OCI-LY7 (cell line): ENCODE data around the gene ERVFRD-1.

Experiments used
- EZH2phosphoT487 ChIP-seq: fragments of 200-600 bp; sonication (generic); IDR thresholded peaks from 2 replicates; pipeline ENCODE4 v1.6.1; 2018; ENCODE audit warnings: low read depth, borderline replicate concordance, mild to moderate bottlenecking, mixed run types, antibody characterized with exemption, low read length, moderate library complexity, mixed read lengths
- TF ChIP-seq, protein P1 (sequence below): fragments of 200-600 bp; sonication (generic); conservative IDR thresholded peaks from 2 replicates; pipeline ENCODE4 v1.5.1; 2014; ENCODE audit warnings: mild to moderate bottlenecking, antibody characterized with exemption, low read length, moderate library complexity, mixed read lengths

DNA sequence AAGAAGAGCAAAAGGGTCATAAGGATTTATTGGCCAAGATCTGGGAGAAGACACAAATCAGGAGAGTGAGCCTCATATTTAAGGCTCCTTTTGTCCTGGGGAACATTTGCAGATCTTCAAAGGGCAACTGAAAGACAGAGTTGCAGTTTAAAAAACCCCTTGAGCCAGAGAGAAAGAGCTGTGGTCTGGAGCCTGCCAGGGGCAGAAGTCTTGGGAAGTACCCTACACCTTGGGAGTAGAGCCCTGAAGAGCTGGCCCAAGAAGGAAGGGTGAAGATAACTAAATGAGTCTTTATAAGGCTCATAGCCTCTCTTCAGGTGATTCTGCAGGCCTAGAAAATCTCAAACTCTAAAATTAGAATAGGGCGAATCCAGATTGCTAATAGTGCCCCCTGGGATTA is 40.0 kb upstream of the ERVFRD-1 start:
- TF ChIP-seq, protein P1, sequence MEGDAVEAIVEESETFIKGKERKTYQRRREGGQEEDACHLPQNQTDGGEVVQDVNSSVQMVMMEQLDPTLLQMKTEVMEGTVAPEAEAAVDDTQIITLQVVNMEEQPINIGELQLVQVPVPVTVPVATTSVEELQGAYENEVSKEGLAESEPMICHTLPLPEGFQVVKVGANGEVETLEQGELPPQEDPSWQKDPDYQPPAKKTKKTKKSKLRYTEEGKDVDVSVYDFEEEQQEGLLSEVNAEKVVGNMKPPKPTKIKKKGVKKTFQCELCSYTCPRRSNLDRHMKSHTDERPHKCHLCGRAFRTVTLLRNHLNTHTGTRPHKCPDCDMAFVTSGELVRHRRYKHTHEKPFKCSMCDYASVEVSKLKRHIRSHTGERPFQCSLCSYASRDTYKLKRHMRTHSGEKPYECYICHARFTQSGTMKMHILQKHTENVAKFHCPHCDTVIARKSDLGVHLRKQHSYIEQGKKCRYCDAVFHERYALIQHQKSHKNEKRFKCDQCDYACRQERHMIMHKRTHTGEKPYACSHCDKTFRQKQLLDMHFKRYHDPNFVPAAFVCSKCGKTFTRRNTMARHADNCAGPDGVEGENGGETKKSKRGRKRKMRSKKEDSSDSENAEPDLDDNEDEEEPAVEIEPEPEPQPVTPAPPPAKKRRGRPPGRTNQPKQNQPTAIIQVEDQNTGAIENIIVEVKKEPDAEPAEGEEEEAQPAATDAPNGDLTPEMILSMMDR: no peak
- TF ChIP-seq EZH2phosphoT487: no peak
